HCT116 (cell line): Measurements from ENCODE around the gene PELO. TPM values are rescaled to one million over a fixed set of nuclear protein-coding genes. Genes with fewer than 3 reads are reported as not detected.

Experiments used
- ATAC-seq: fragments of 200-7000 bp; cut with Tn5 transposase; 2 replicates; pipeline ENCODE4 v1.9.1; 2020; ENCODE audit warnings: mild to moderate bottlenecking, moderate library complexity
- BruUV-seq: library from RNA; stranded (reverse); fragments of 400-500 nt; replicated peaks from 2 replicates; lab custom pipeline; 2021; lab: Mats Ljungman, UMichigan
- CTCF ChIA-PET: fragments of 300-600 bp; sonication (Branson Sonifier 250); formaldehyde crosslinking; loops from one replicate; lab custom pipeline; 2021; ENCODE audit warnings: antibody characterized with exemption; lab: Charles Lee
- POLR2A ChIA-PET: fragments of 300-600, 350-600 bp; sonication (Branson Sonifier 250); formaldehyde crosslinking; loops from one replicate; lab custom pipeline; 2021; ENCODE audit warnings: antibody characterized with exemption; lab: Charles Lee
- RAD21 ChIA-PET, 2 experiments: fragments of 300-600 bp; sonication (Branson Sonifier 250); formaldehyde crosslinking; loops; one replicate each; lab custom pipeline; 2023; ENCODE audit warnings: low total read pairs in 2 of 2; ENCODE audit not compliant: uncharacterized antibody in 2 of 2, unreplicated experiment in 2 of 2, low non-redundant PET in 1 of 2; lab: Charles Lee
- DNase-seq: peaks from one replicate; pipeline ENCODE4 v3.0.0-alpha.2; 2010; ENCODE audit warnings: low read depth, low spot score
- H2AFZ ChIP-seq: fragments of 200-600 bp; shearing (Covaris generic), sonication (generic); 2 replicates; pipeline ENCODE4 v1.6.1; 2017; ENCODE audit warnings: low read depth, mixed run types, mixed read lengths, antibody characterized with exemption, low read length; ENCODE audit not compliant: poor library complexity, severe bottlenecking
- H3K27ac ChIP-seq: 2 replicates; pipeline ENCODE4 v1.5.1; 2012; ENCODE audit warnings: low read depth, low read length
- H3K27me3 ChIP-seq: fragments of 200-600 bp; sonication (generic); 2 replicates; pipeline ENCODE4 v1.6.1; 2016; ENCODE audit warnings: mixed run types, low read length, mixed read lengths; ENCODE audit not compliant: insufficient read depth
- H3K36me3 ChIP-seq, 2 experiments: fragments of 200-500 bp in 1 of 2; fragments of 200-600 bp in 1 of 2; sonication (Bioruptor generic) in 1 of 2; sonication (generic) in 1 of 2; 2 replicates each; pipeline versions ENCODE4 v1.5.1 to v1.6.1; 2014 to 2016; ENCODE audit warnings: low read length in 2 of 2, inconsistent platforms in 1 of 2, mixed read lengths in 1 of 2, mixed run types in 1 of 2; ENCODE audit not compliant: insufficient read depth in 2 of 2, control insufficient read depth in 1 of 2
- H3K4me1 ChIP-seq, 2 experiments: fragments of 200-600 bp in 1 of 2; sonication (generic) in 1 of 2; 2 replicates each; pipeline versions ENCODE4 v1.5.1 to v1.6.1; 2012 to 2017; ENCODE audit warnings: low read length in 2 of 2, inconsistent platforms in 1 of 2, mild to moderate bottlenecking in 1 of 2, mixed read lengths in 1 of 2, mixed run types in 1 of 2, moderate library complexity in 1 of 2; ENCODE audit not compliant: insufficient read depth in 2 of 2, control insufficient read depth in 1 of 2
- H3K4me2 ChIP-seq: fragments of 200-600 bp; sonication (generic); 2 replicates; pipeline ENCODE4 v1.6.1; 2017; ENCODE audit warnings: mixed run types, low read length, mixed read lengths
- H3K4me3 ChIP-seq, 2 experiments: fragments of 200-600 bp in 1 of 2; sonication (generic) in 1 of 2; replicated peaks in 1 of 2; 2 replicates each; pipeline ENCODE4 v1.5.1; 2011 to 2016; ENCODE audit warnings: low read length in 2 of 2, control low read depth in 1 of 2, low read depth in 1 of 2, mild to moderate bottlenecking in 1 of 2, mixed read lengths in 1 of 2, mixed run types in 1 of 2
- H3K79me2 ChIP-seq: fragments of 200-600 bp; sonication (generic); 2 replicates; pipeline ENCODE4 v1.6.1; 2017; ENCODE audit warnings: mild to moderate bottlenecking, mixed run types, low read length, moderate library complexity, mixed read lengths; ENCODE audit not compliant: insufficient read depth
- H3K9ac ChIP-seq: fragments of 200-600 bp; sonication (generic); 2 replicates; pipeline ENCODE4 v1.6.1; 2016; ENCODE audit warnings: low read length, mixed read lengths
- H3K9me2 ChIP-seq: fragments of 200-600 bp; sonication (generic), shearing (Covaris generic); 2 replicates; pipeline ENCODE4 v1.6.1; 2017; ENCODE audit warnings: mixed run types, mild to moderate bottlenecking, moderate library complexity; ENCODE audit not compliant: insufficient read depth
- H3K9me3 ChIP-seq, 2 experiments: fragments of 200-500 bp in 1 of 2; fragments of 200-600 bp in 1 of 2; sonication (Bioruptor generic) in 1 of 2; sonication (generic) in 1 of 2; 2 replicates each; pipeline ENCODE4 v1.6.1; 2014 to 2017; ENCODE audit warnings: low read length in 2 of 2, mixed read lengths in 2 of 2, inconsistent platforms in 1 of 2, low read depth in 1 of 2, mild to moderate bottlenecking in 1 of 2, mixed run types in 1 of 2, moderate library complexity in 1 of 2; ENCODE audit not compliant: control insufficient read depth in 1 of 2, insufficient read depth in 1 of 2
- H4K20me1 ChIP-seq: fragments of 200-600 bp; sonication (generic), shearing (Covaris generic); 2 replicates; pipeline ENCODE4 v1.6.1; 2017; ENCODE audit warnings: mixed run types, mild to moderate bottlenecking, moderate library complexity; ENCODE audit not compliant: insufficient read depth
- ATF3 ChIP-seq: IDR thresholded peaks from 2 replicates; pipeline ENCODE4 v1.6.1; 2012
- CBX3 ChIP-seq: IDR thresholded peaks from 2 replicates; pipeline ENCODE4 v1.6.1; 2012; ENCODE audit warnings: low read depth
- CEBPB ChIP-seq: IDR thresholded peaks from 2 replicates; pipeline ENCODE4 v1.6.1; 2012; ENCODE audit warnings: low read depth
- CTCF ChIP-seq, 3 experiments: fragments of 200-600 bp in 1 of 3; sonication (generic) in 1 of 3; IDR thresholded peaks in 2 of 3; conservative IDR thresholded peaks in 1 of 3; 2 replicates each; pipeline ENCODE4 v1.5.1; 2012 to 2017; ENCODE audit warnings: low read depth in 2 of 3, low read length in 2 of 3, antibody characterized with exemption in 1 of 3, borderline replicate concordance in 1 of 3, control low read depth in 1 of 3, mild to moderate bottlenecking in 1 of 3, mixed read lengths in 1 of 3, mixed run types in 1 of 3, moderate library complexity in 1 of 3; ENCODE audit not compliant: insufficient read depth in 1 of 3
- EGR1 ChIP-seq: IDR thresholded peaks from 2 replicates; pipeline ENCODE4 v1.6.1; 2012; ENCODE audit warnings: low read depth
- ELF1 ChIP-seq: IDR thresholded peaks from 2 replicates; pipeline ENCODE4 v1.6.1; 2012; ENCODE audit warnings: low read depth, borderline replicate concordance
- EZH2 ChIP-seq: fragments of 200-600 bp; sonication (generic); IDR thresholded peaks from 2 replicates; pipeline ENCODE4 v1.6.1; 2017; ENCODE audit warnings: antibody characterized with exemption, mixed run types
- EZH2phosphoT487 ChIP-seq: fragments of 200-600 bp; IDR thresholded peaks from 2 replicates; pipeline ENCODE4 v1.6.1; 2018; ENCODE audit warnings: antibody characterized with exemption, borderline replicate concordance
- FOSL1 ChIP-seq: IDR thresholded peaks from 2 replicates; pipeline ENCODE4 v1.6.1; 2012; ENCODE audit warnings: low read depth
- JUND ChIP-seq: IDR thresholded peaks from 2 replicates; pipeline ENCODE4 v1.6.1; 2012
- RAD21 ChIP-seq: IDR thresholded peaks from 2 replicates; pipeline ENCODE4 v1.6.1; 2012; ENCODE audit warnings: low read depth, mild to moderate bottlenecking
- SIN3A ChIP-seq: IDR thresholded peaks from 2 replicates; pipeline ENCODE4 v1.6.1; 2012; ENCODE audit warnings: low read depth
- ZBTB33 ChIP-seq: IDR thresholded peaks from 2 replicates; pipeline ENCODE4 v1.6.1; 2011; ENCODE audit warnings: mild to moderate bottlenecking, low read length, moderate library complexity; ENCODE audit not compliant: insufficient replicate concordance; ENCODE audit errors: extremely low read depth
- ZFX ChIP-seq: fragments of 450-650 bp; IDR thresholded peaks from 2 replicates; pipeline ENCODE4 v1.6.1; 2017
- ZNF274 ChIP-seq: fragments of 200-500 bp; sonication (Bioruptor generic); IDR thresholded peaks from 2 replicates; pipeline ENCODE4 v1.6.1; 2014; ENCODE audit warnings: mild to moderate bottlenecking, low read depth, low read length, inconsistent platforms
- intact Hi-C: fragments of 100-400 bp; cut with micrococcal nuclease; formaldehyde crosslinking; loops from 2 replicates; pipeline ENCODE4 v1.10.0; 2022
- total RNA-seq: library from RNA; stranded (reverse); gene quantifications from one replicate; pipeline ENCODE4 v1.2.1, GENCODE V29; 2021; ENCODE audit not compliant: unreplicated experiment
- TF ChIP-seq, protein P1 (sequence below): IDR thresholded peaks from 2 replicates; pipeline ENCODE4 v1.6.1; 2012

PELO gene
- total RNA-seq, 1 experiment from 2014 or later = 16.5 TPM

GRCh38 chr5:52757527-52757926, 30.2 kb upstream of the PELO start:
- ATAC-seq (no peak), DNase-seq (no peak)
- ChIA-PET CTCF (no interaction called here), POLR2A (no interaction called here), RAD21 (no interaction called here)
- no peaks in the 10 kb centered on the region for H3K4me1 ChIP-seq
- no peak overlapping the region for H3K4me2 ChIP-seq
- no TSS peak for BruUV-seq
- H2AFZ ChIP-seq = no peak overlapping the region
- no peak overlapping the region for H3K27ac ChIP-seq
- intact Hi-C loops = no loop called here
- no peaks in the 10 kb centered on the region for H4K20me1 ChIP-seq
- no peaks in the 10 kb centered on the region for H3K79me2 ChIP-seq
- H3K9me3 ChIP-seq = no peaks in the 10 kb centered on the region
- no peak overlapping the region for H3K9ac ChIP-seq
- no peaks in the 10 kb centered on the region for H3K27me3 ChIP-seq
- TF ChIP-seq SIN3A (no peak), ZFX (no peak), JUND (no peak), CEBPB (no peak), CBX3 (no peak)
- H3K36me3 ChIP-seq = no peaks in the 10 kb centered on the region
- H3K9me2 ChIP-seq = no peaks in the 10 kb centered on the region
- no peak overlapping the region for H3K4me3 ChIP-seq

DNA sequence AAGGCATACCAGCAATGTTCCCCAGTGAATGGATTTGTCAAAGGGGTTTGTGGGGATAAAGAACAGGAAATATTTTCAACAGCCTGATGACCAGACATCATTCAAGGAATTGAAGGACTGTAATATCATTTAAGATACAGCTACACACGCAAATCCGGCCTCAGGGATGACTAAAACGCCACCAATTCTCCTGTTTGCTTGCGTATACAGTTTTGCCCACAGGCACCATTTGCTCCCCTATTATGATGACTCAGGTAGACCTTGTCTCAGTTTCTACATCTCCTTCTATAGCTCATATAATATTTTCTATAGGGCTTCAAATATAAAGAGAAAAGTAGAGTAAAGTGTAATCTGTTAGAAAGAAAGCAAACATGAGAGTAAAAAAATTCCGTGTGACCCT, 29.7 kb upstream of the PELO start:
- intact Hi-C loops = no loop called here
- H2AFZ ChIP-seq = no peak overlapping the region
- H3K27me3 ChIP-seq = no peaks in the 10 kb centered on the region
- H3K9ac ChIP-seq = no peak overlapping the region
- DNase-seq = no peak
- TF ChIP-seq, protein P1, sequence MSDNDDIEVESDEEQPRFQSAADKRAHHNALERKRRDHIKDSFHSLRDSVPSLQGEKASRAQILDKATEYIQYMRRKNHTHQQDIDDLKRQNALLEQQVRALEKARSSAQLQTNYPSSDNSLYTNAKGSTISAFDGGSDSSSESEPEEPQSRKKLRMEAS = no peak
- TF ChIP-seq ATF3 (no peak), ZNF274 (no peak), EZH2 (no peak), EZH2phosphoT487 (no peak), CTCF (IDR thresholded peaks at IDR 0.05 in 2 of 3, conservative IDR thresholded peaks at IDR 0.05 in 1 of 3; ENCODE audit: borderline replicate concordance in 1 of 3, insufficient read depth in 1 of 3, low read depth in 2 of 3, low read length in 2 of 3) (no peak), EGR1 (no peak), ELF1 (no peak), ZBTB33 (no peak), SIN3A (no peak), CEBPB (no peak), FOSL1 (no peak), RAD21 (no peak)
- ChIA-PET CTCF (no interaction called here), RAD21 (no interaction called here), POLR2A (no interaction called here)
- no peak for ATAC-seq
- H3K79me2 ChIP-seq = no peaks in the 10 kb centered on the region
- no peaks in the 10 kb centered on the region for H3K9me2 ChIP-seq
- H4K20me1 ChIP-seq = no peaks in the 10 kb centered on the region
- H3K4me3 ChIP-seq = no peak overlapping the region
- BruUV-seq = no TSS peak
- no peaks in the 10 kb centered on the region for H3K4me1 ChIP-seq
- no peak overlapping the region for H3K27ac ChIP-seq
- H3K9me3 ChIP-seq = no peaks in the 10 kb centered on the region
- H3K4me2 ChIP-seq = no peak overlapping the region
- no peaks in the 10 kb centered on the region for H3K36me3 ChIP-seq
